GM12892 (cell line): ENCODE data around the gene PLCH1.

Experiments used
- POLR2A ChIP-seq: IDR thresholded peaks from 2 replicates; pipeline ENCODE4 v1.6.1; 2011; ENCODE audit warnings: low read depth, low read length, control low read depth
- POLR2AphosphoS5 ChIP-seq: IDR thresholded peaks from 2 replicates; pipeline ENCODE4 v1.6.1; 2011; ENCODE audit warnings: low read depth, low read length, control low read depth
- TAF1 ChIP-seq: IDR thresholded peaks from 2 replicates; pipeline ENCODE4 v1.6.1; 2011; ENCODE audit warnings: low read depth, mild to moderate bottlenecking, control low read depth, low read length, borderline replicate concordance

GRCh38 chr3:155495387-155495786, 249.5 kb downstream of the PLCH1 start:
- TF ChIP-seq POLR2A = no peak
- TF ChIP-seq POLR2AphosphoS5 = no peak
- TF ChIP-seq TAF1 = no peak
